ENCODE measurements around the gene SPRTN.
"Not testable (repeated sequence)": the region's sequence is repeated elsewhere in the genome, so short reads cannot be mapped to it uniquely, and the experiment has no call there.

The SPRTN gene

GRCh38 chr1:231335663-231336602 is 2.2 kb upstream of the SPRTN start:
- no peak for DNase-seq

- DNase-seq = no peak
Measured at GRCh38 chr1:231337043-231337471, 1.0 kb upstream of the SPRTN start.

- peak; percentile 89 for DNase-seq
Measured at GRCh38 chr1:231337472-231338269, 422 bp upstream of the SPRTN start, which contains the start of gene EXOC8. TSS of gene EXOC8 (minus strand) at chr1:231337852. CDS start at chr1:231337745, 107 bp downstream.

GRCh38 chr1:231340328-231341013 is 2.4 kb downstream of the SPRTN start:
- DNase-seq = no peak

- DNase-seq = no peak
Measured at GRCh38 chr1:231347961-231348360, 9.9 kb downstream of the SPRTN start.

GRCh38 chr1:231348442-231348841 is 10.3 kb downstream of the SPRTN start:
- DNase-seq = no peak

- DNase-seq = not testable (repeated sequence)
Measured at GRCh38 chr1:231348856-231349255, 10.8 kb downstream of the SPRTN start.

GRCh38 chr1:231351816-231352215 is 13.7 kb downstream of the SPRTN start:
- DNase-seq = no peak

- no peak for DNase-seq
Measured at GRCh38 chr1:231353086-231353485, 15.0 kb downstream of the SPRTN start.

GRCh38 chr1:231354330-231355020 is 16.4 kb downstream of the SPRTN start:
- DNase-seq = no peak

- DNase-seq = no peak
Measured at GRCh38 chr1:231355171-231355570, 17.1 kb downstream of the SPRTN start.

GRCh38 chr1:231357187-231357772 is 19.2 kb downstream of the SPRTN start:
- no peak for DNase-seq

GRCh38 chr1:231357831-231358354 is 19.8 kb downstream of the SPRTN start:
- peak; percentile 27 for DNase-seq

- no peak for DNase-seq
Measured at GRCh38 chr1:231359113-231359512, 21.0 kb downstream of the SPRTN start.

- DNase-seq = no peak
Measured at GRCh38 chr1:231362325-231362724, 24.2 kb downstream of the SPRTN start.

GRCh38 chr1:231363624-231364023 is 25.5 kb downstream of the SPRTN start:
- no peak for DNase-seq

- no peak for DNase-seq
Measured at GRCh38 chr1:231364192-231364591, 26.1 kb downstream of the SPRTN start.

- no peak for DNase-seq
Measured at GRCh38 chr1:231369282-231369681, 31.2 kb downstream of the SPRTN start.

- DNase-seq = no peak
Measured at GRCh38 chr1:231372501-231372900, 34.4 kb downstream of the SPRTN start.

GRCh38 chr1:231374394-231374793 is 36.3 kb downstream of the SPRTN start:
- DNase-seq = no peak

GRCh38 chr1:231376101-231376500 is 38.0 kb downstream of the SPRTN start:
- DNase-seq = no peak
